ENCODE measurements around the gene ZBBX. TPM values are rescaled to one million over a fixed set of nuclear protein-coding genes. Genes with fewer than 3 reads are reported as not detected.

The ZBBX gene
- polyA plus RNA-seq, 1 donor, result 5.7 TPM

DNA sequence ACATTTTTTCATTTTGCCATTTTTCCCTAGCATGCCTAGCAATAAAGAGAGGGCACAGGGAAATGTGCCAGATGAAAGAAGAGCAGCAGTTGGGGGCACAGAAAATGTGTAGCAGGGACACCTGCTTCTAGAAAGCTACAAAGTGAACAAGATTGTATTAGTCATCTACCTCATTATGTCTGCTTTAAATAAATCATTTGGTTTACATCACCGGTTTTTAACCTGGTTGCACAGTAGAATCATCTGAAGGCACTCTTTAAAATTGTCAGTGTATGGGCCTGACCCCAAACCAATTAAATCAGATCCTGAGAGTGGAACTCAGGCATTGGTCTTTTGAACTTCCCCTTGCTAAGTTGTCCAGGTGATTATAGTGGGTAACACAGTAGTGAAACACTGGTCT, 73.8 kb downstream of the ZBBX start:
- DNase-seq, result no peak

- no peak for DNase-seq
Measured at GRCh38 chr3:167305340-167305890, 74.7 kb downstream of the ZBBX start.

GRCh38 chr3:167304077-167304476, 76.0 kb downstream of the ZBBX start:
- DNase-seq, result peak; percentile 34

GRCh38 chr3:167302678-167303077, 77.4 kb downstream of the ZBBX start:
- no peak for DNase-seq

- no peak for DNase-seq
Measured at GRCh38 chr3:167300207-167300606, 79.9 kb downstream of the ZBBX start.

GRCh38 chr3:167289435-167289834, 90.7 kb downstream of the ZBBX start:
- DNase-seq, result no peak

DNA sequence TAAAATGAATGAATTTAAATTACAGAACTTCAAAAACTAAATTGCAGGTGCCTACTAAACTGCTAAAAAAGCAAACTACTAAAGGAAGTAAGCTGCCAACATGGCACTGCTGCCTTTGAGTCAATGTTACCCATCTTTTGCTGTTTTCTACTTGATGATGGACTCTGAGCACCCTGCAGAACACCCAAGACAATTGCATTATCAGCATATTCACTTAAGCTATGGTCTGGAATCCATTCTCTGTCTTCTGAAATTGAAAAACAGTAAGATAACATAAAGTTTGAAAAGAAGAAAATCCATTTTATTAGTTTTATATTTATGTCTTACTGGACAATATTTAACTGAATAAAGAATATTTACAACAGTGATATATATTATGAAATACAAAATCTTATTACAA, 91.4 kb downstream of the ZBBX start:
- DNase-seq, result no peak

- DNase-seq, result no peak
Measured at GRCh38 chr3:167287308-167287707, 92.8 kb downstream of the ZBBX start.

DNA sequence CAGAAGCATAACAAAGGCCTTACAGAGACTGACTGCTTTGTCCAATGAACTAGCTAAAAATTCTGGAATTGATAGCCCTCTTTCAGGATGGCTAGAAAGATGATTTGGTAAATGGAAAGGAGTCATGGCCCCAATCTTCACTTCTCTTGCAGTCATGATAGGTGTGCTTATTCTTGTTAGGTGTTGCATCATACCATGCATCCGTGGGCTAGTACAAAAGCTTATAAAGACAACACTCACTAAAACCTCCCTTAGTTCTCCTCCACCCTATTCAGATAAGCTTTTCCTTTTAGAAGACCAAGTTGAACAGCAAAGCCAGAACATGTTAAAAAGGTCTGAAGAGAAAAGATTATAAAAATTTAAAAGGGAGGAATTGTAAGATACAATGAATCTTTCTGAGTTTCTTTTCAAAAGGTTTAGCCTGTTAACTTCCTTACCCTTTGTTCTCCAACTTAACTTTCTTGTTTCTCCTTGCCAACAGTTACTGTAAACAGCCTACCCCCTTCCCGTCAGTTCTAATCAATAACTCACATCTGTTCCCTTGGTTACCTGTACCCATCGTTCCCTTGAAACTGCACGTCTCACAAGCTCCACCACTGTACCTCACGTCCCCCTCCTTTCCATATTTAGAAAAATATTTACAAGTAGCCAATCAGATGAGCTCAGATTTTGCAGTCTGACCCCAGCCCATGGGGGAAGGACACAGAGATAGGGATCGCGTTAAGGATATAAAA, 105.8 kb downstream of the ZBBX start:
- DNase-seq, result no peak

GRCh38 chr3:167253037-167253436, 127.1 kb downstream of the ZBBX start:
- DNase-seq, result no peak

DNA sequence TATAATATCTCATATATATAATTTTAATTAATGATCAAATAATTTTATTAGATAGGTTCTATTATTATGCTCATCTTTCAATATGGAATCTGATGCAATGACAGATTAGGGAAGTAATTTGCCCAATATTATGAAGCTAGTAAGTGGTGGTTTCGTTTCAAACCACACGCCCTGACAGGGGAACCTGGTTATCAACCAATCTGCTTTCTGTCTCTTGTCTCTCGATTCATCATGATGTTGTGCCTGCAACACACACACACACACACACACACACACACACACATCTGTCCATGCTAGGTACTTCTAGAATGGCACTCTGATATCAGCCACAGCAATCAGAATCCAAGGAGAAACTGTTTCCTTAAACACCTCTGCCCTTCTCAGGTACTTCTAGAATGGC, 128.4 kb downstream of the ZBBX start:
- no peak for DNase-seq

DNA sequence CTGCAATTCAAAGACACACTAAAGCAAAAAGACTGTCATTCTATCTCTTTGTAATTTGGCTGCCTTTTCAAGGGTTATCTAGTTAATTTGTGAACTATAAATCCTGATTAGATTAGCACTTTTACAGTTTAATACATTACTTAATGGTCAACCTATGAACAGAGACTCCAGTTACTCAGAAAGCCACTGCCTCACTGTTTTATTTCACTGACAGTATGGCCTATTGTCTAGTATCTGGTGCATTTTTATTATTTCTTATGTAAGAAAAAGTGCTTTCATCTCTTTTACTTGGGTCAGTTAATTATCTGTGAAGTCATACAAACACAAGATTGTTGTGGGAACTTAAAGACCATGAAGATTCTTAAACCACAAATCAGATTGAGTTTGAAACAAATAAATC, 133.8 kb downstream of the ZBBX start:
- peak; percentile 14 for DNase-seq

DNA sequence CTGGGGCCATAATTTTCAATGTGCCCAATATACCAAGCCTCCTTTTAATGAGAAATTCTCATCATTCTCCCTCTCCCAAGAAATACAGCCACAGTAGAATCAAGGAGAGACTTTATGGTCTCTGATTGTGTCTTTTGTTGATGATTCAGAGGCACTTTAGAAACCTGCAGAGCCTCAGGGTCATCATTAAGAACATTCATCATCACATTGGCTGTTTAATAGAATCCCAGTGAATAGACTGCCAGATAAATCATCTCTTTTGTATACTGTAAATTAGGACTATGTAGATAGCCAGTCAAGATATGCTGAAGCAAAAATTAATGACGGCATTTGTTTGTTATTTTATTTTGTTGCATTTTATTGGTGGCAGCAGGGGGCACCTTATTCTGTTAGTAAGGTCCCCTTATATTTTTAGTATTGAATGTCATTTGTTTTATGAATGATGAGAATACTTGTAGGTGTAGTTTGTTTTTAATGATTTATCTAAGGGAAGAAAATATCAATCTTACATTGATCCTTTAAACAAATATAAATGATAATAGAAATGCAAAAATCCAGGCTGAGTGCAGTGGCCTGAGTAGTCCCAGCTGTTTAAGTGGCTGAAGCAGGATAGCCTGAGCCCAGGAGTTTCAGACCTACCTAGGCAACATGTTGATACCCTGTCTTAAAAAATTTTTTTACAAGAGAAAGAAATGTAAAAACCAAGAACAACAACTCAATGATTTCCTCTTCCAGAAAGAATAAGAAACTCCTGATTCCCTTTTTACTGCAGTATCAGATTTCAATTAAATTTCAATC, 138.8 kb downstream of the ZBBX start:
- DNase-seq, result no peak

DNA sequence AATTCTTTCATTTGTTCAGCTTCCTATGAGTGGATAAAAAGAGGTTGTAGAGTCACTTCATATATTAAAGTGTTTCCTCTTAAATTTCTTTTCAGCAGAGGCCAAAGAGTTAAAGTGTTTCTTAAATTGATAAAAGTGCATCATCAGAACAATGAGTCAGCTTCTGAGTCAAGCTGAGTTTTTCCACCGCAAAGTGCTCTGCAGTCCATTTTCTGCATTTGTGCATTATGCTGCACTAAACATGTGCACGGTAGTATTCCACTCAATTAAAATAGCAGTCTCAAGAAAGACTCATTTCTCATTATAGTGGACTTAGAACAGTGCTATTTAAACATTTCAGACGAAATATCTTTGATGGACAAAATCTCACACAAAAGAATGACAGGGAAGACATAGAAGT, 152.0 kb downstream of the ZBBX start:
- DNase-seq, result no peak

DNA sequence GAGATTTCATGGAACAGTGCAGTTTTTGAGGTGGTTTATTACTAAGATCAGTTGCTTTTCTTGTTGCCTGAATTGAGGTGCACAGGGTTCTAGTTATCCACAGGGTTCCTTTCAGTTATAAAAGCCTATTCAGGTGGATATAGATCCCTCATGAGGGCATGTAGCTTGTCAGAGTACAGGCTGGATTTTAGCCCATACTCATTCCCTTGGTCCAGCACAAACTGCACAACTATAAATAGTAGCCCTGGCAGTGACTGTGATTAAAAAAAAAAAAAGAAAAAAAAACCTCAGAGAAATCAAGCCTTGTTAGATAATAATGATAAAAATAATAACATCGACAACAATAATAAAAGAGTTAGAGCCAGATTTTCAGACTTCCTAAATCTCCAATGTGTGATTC, 154.3 kb downstream of the ZBBX start:
- no peak for DNase-seq

DNA sequence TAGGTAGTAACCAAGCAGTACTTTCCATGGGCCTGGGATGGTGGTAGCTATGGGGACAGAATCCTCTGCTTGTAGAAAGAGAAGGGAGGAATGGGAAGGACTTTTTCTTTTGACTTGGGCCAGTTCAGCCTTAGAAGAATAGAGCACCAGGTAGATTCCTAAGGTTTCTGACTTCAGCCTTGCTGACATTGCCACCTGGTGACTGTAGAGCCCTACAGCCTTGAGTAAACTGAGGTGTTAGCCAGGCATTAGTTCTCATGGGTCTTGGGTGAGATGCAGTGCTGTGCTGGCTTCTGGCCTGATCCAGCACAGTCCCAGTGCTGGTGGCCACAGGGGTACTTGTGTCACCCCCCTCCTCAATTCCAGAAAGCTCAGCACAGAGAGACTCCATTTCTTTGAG, 171.1 kb downstream of the ZBBX start:
- no peak for DNase-seq

DNA sequence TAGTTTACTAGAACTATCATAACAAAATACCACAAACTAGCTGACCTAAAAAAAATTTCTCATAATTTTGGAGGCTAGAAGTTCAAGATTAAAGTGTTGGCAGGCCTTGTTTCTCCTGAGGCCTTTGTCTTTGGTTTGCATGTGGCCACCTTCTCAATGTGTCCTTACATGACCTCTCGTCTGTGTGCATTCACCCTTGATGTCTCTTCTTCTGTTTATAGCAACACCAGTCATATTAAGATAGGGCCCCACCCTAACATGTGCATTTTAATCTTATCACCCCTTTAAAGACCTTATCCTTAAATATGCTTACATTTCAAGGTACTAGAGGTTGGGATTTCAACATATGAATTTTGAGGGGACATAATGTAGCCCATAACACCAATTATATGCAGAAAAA, 177.0 kb downstream of the ZBBX start:
- DNase-seq, result no peak

DNA sequence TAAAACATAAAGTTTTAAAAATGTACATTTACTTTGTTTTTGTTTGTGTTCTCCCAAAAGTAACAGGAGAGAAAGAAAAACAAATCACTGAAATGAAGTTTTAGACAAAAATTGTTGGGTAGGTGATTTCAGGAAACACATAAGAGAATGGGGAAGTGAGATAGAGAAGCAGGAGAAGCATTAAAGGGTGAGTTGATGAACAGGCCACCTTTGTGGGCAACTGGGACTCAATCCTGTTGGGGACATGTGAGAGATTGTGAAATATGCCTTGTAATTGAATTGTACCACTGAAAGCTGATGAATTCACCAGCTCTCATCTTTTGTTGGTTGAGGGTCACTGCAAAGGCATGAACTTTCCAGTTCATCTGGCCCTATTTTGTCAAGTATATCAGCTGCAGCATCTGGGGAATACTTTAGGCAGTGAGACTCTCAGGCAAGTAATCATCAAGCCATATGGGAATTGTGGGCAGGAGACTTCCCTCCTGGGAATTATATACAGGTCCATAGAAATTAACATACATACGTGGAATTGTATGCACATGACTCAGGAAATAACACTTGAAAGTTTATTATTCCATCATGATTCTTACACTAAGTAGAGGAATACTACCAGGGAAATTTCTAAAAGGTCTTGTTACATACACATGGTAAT, 181.0 kb downstream of the ZBBX start:
- no peak for DNase-seq
